ENCODE data around the gene SPIRE2. TPM values are rescaled to one million over a fixed set of nuclear protein-coding genes. Genes with fewer than 3 reads are reported as not detected.

Gene SPIRE2
- total RNA-seq, 1 donor from 2014 or later, result 17.1 TPM

DNA sequence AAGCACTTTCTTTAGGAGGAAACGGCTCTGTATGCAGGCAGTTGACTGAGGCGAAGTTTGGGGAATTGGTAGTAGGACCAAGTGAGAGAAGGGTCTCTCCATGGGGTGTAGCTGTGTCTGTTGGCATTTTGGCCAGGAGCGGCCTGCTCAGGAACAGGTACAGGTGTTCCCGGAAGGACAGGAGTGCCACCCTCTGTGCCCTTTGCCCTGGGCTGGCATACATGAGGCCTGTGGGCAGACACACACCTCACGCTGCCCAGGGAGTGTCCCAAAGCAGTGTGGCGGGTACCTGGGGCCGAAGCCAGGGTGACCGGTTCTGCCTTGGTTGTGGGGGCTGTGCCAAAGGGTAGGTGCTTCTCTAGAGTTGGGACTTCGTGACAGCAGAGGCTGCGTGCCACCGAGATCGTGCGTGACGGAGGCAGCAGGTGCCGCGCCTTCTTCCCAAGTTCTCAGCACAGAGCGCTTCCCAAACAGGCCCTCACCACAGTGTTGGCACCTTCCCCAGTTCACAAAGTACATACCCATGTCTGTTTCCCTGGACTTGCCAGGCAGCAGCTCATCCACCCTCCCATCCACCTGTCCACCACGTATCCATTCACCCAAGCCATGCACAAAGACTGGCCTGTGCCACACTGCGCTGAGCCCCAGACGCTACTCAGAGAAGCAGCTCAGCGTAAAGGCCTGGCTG, 25.2 kb downstream of the SPIRE2 start:
- Mint-ChIP-seq H3K9me3 (no peaks in the 10 kb centered on the region), H3K27ac (no peak overlapping the region), H3K4me1 (ENCODE audit: unreplicated experiment) (no peaks in the 10 kb centered on the region), H3K36me3 (no peaks in the 10 kb centered on the region), H3K27me3 (no peaks in the 10 kb centered on the region), H3K4me3 (no peak overlapping the region)
- TF ChIP-seq, protein P1, sequence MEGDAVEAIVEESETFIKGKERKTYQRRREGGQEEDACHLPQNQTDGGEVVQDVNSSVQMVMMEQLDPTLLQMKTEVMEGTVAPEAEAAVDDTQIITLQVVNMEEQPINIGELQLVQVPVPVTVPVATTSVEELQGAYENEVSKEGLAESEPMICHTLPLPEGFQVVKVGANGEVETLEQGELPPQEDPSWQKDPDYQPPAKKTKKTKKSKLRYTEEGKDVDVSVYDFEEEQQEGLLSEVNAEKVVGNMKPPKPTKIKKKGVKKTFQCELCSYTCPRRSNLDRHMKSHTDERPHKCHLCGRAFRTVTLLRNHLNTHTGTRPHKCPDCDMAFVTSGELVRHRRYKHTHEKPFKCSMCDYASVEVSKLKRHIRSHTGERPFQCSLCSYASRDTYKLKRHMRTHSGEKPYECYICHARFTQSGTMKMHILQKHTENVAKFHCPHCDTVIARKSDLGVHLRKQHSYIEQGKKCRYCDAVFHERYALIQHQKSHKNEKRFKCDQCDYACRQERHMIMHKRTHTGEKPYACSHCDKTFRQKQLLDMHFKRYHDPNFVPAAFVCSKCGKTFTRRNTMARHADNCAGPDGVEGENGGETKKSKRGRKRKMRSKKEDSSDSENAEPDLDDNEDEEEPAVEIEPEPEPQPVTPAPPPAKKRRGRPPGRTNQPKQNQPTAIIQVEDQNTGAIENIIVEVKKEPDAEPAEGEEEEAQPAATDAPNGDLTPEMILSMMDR (conservative IDR thresholded peaks at IDR 0.05), result no peak
- no peak for DNase-seq (ENCODE audit: extremely low spot score, unreplicated experiment)

DNA sequence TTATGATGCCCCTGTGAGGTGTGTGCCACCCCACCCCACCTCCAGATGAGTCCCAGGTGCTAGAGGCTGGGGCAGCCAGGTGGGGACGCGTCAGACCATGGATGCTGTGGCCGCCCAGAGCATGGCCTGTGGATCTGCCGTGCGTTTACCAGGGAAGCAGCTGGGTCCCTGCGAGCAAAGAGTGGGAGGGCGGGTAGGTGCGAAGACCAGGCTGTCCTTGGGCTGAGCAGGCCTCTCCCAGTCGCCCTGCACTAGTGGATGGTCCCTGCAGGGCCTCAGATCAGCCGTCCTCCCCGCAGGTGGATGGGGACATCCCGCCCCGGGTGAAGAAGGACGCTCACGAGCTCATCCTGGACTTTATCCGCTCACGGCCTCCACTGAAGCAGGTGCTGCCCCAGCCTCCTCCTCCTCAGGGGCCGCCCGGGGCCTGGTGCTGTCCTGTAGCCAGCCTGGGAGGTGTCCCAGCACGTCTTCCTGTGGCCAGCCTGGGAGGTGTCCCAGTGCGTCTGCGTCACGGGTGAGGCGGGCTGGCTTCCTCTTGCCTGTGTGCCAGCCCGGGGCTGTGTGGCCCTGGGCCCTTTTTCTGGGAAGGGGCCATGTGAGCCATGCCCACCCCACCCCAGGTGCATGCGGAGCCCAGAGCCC, 27.1 kb downstream of the SPIRE2 start:
- H3K9me3 Mint-ChIP-seq, result no peaks in the 10 kb centered on the region
- H3K27me3 Mint-ChIP-seq, result no peaks in the 10 kb centered on the region
- H3K27ac Mint-ChIP-seq, result no peak overlapping the region
- no peaks in the 10 kb centered on the region for H3K36me3 Mint-ChIP-seq
- H3K4me3 Mint-ChIP-seq, result no peak overlapping the region
- DNase-seq (ENCODE audit: extremely low spot score, unreplicated experiment), result no peak
- no peaks in the 10 kb centered on the region for H3K4me1 Mint-ChIP-seq (ENCODE audit: unreplicated experiment)
- TF ChIP-seq, protein P1 (conservative IDR thresholded peaks at IDR 0.05), result no peak

DNA sequence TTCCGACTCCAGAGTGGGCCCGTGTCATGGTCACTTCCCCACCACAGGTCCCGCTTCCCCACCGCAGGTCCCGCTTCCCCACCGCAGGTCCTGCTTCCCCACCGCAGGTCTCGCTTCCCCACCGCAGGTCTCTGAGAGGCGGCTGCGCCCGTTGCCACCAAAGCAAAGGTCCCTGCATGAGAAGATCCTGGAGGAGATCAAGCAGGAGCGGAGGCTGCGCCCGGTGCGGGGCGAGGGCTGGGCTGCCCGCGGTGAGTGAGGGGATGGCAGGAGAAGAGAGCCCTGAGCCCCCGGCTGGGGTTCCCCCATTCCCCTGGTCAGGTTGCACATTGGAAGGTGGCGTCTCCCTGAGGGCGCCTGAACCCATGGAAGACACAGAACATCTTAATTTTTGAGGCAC, 27.7 kb downstream of the SPIRE2 start:
- TF ChIP-seq, protein P1 (conservative IDR thresholded peaks at IDR 0.05), result no peak
- Mint-ChIP-seq H3K27me3 (no peaks in the 10 kb centered on the region), H3K36me3 (no peaks in the 10 kb centered on the region), H3K9me3 (no peaks in the 10 kb centered on the region), H3K4me3 (no peak overlapping the region), H3K4me1 (ENCODE audit: unreplicated experiment) (peaks cover 2% of the 10 kb centered on the region), H3K27ac (no peak overlapping the region)
- DNase-seq (ENCODE audit: extremely low spot score, unreplicated experiment), result no peak

DNA sequence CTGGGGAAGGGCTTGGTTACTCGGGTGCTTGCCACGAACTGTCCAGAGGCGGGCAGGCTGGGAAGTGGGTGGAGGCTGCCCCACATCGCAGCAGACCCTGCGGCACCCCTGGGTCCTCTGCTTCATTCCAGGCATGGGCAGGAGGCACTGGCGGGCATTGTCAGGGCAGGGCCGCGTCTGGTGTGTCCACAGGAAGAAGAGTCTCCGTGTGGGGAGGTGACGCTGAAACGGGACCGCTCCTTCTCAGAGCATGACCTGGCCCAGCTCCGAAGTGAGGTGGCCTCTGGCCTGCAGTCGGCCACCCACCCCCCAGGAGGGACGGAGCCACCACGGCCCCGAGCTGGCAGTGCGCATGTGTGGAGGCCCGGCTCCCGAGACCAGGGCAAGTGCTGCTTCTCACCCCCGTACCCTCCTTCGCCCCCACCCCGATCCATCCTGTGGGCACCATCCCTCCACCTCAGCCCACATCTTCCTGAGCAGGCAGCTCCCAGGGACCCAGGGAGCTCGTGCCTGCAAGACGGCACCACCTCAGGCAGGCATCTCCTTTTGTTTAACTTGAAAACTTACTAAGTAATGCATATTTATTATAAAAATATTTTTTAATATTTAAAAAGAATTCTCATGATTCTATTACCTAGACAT, 30.8 kb downstream of the SPIRE2 start:
- TF ChIP-seq, protein P1 (conservative IDR thresholded peaks at IDR 0.05), result no peak
- H3K27me3 Mint-ChIP-seq, result no peaks in the 10 kb centered on the region
- peaks cover 7% of the 10 kb centered on the region for H3K4me1 Mint-ChIP-seq (ENCODE audit: unreplicated experiment)
- H3K9me3 Mint-ChIP-seq, result no peaks in the 10 kb centered on the region
- H3K36me3 Mint-ChIP-seq, result no peaks in the 10 kb centered on the region
- no peak overlapping the region for H3K4me3 Mint-ChIP-seq
- DNase-seq (ENCODE audit: extremely low spot score, unreplicated experiment), result no peak
- no peak overlapping the region for H3K27ac Mint-ChIP-seq

DNA sequence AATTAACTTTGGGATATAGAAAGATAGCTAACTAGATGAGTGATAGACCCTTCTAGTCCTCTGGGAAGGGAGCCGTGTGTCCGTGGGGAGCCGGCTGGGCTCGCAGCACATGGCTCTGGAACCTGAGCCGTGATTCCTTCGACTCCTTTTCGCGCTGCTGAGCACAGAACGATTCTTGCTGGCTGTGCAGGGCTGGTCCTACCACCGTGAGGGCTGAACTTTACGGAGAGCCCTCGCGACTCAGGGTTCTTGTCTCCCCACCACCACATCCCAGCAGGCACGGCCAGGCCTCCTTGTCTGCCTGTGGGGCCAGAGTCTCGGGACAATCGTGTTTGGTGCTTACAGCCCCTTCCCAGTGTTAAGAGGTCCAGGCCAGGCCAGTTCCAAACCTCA, 31.3 kb downstream of the SPIRE2 start:
- Mint-ChIP-seq H3K27me3 (no peaks in the 10 kb centered on the region), H3K36me3 (peaks cover 3% of the 10 kb centered on the region), H3K9me3 (no peaks in the 10 kb centered on the region), H3K4me3 (no peak overlapping the region), H3K27ac (no peak overlapping the region), H3K4me1 (ENCODE audit: unreplicated experiment) (peaks cover 12% of the 10 kb centered on the region)
- TF ChIP-seq, protein P1 (conservative IDR thresholded peaks at IDR 0.05), result no peak
- no peak for DNase-seq (ENCODE audit: extremely low spot score, unreplicated experiment)

Measured in type B pancreatic cell (in vitro differentiated cells).